Ovary (tissue), 3 donors: Measurements from ENCODE around the gene CENPP.

Experiments used
- CTCF ChIP-seq, 3 donors: fragments of 450-650 bp in 2 of 3; fragments of 200-600 bp in 1 of 3; IDR thresholded peaks; one replicate each; pipeline versions ENCODE4 v1.5.1 to v1.8.0; 2016 to 2022; ENCODE audit warnings: antibody characterized with exemption in 3 of 3, mild to moderate bottlenecking in 1 of 3
- POLR2A ChIP-seq: fragments of 450-650 bp; IDR thresholded peaks from one replicate; pipeline ENCODE4 v1.6.1; 2017; ENCODE audit warnings: antibody characterized with exemption, mild to moderate bottlenecking, moderate library complexity
- donor health status: DM: no; HTN: no; CAD: no.

GRCh38 chr9:92432972-92433548 is 107.3 kb downstream of the CENPP start:
- TF ChIP-seq CTCF (IDR thresholded peaks at IDR 0.05) (no peak), POLR2A (no peak)
